OCI-LY3 (cell line): ENCODE results near the gene PSEN1.

Source experiments
- H2AFZ ChIP-seq: fragments of 200-600, 300-600 bp; shearing (Covaris generic); 2 replicates; pipeline ENCODE4 v1.6.0; 2014; ENCODE audit warnings: antibody characterized with exemption, low read depth, low read length
- H3K27ac ChIP-seq: fragments of 200-600, 300-600 bp; sonication (generic); 2 replicates; pipeline ENCODE4 v1.5.1; 2014; ENCODE audit warnings: mild to moderate bottlenecking, low read length, moderate library complexity, mixed read lengths
- H3K27me3 ChIP-seq: fragments of 200-600, 300-600 bp; sonication (generic); 2 replicates; pipeline ENCODE4 v1.6.1; 2014; ENCODE audit warnings: low read depth, low read length, mixed read lengths
- H3K36me3 ChIP-seq: fragments of 200-600, 300-600 bp; sonication (generic); replicated peaks from 2 replicates; pipeline ENCODE3; 2014; ENCODE audit warnings: low read depth, low read length, mixed read lengths
- H3K4me1 ChIP-seq: fragments of 300-600, 200-600 bp; sonication (generic); 2 replicates; pipeline ENCODE4 v1.6.1; 2014; ENCODE audit warnings: low read length, mixed read lengths
- H3K4me2 ChIP-seq: fragments of 200-600, 300-600 bp; sonication (generic); 2 replicates; pipeline ENCODE4 v1.6.1; 2014; ENCODE audit warnings: low read length, mixed read lengths
- H3K4me3 ChIP-seq: fragments of 300-600, 200-600 bp; sonication (generic); 2 replicates; pipeline ENCODE4 v1.5.1; 2014; ENCODE audit warnings: antibody characterized with exemption, mild to moderate bottlenecking, low read length, moderate library complexity
- H3K79me2 ChIP-seq: fragments of 300-600, 200-600 bp; shearing (Covaris generic); 2 replicates; pipeline ENCODE4 v1.6.1; 2014; ENCODE audit warnings: mild to moderate bottlenecking, low read length, mixed read lengths
- H3K9ac ChIP-seq: fragments of 300-600, 200-600 bp; shearing (Covaris generic); 2 replicates; pipeline ENCODE4 v1.6.0; 2014; ENCODE audit warnings: mild to moderate bottlenecking, low read length, moderate library complexity
- H3K9me3 ChIP-seq: fragments of 200-600, 300-600 bp; shearing (Covaris generic); 2 replicates; pipeline ENCODE4 v1.6.1; 2014; ENCODE audit warnings: low read length, mixed read lengths; ENCODE audit not compliant: insufficient read depth
- H4K20me1 ChIP-seq: fragments of 200-600, 300-600 bp; sonication (generic); 2 replicates; pipeline ENCODE4 v1.6.1; 2016; ENCODE audit warnings: low read length, mixed read lengths; ENCODE audit not compliant: insufficient read depth
- CTCF ChIP-seq: fragments of 200-600, 300-600 bp; sonication (generic); IDR thresholded peaks from 2 replicates; pipeline ENCODE4 v1.5.1; 2014; ENCODE audit warnings: antibody characterized with exemption, low read length, low read depth
- EZH2phosphoT487 ChIP-seq: fragments of 200-600 bp; shearing (Covaris generic); IDR thresholded peaks from 2 replicates; pipeline ENCODE4 v1.6.1; 2018; ENCODE audit warnings: antibody characterized with exemption, mixed run types, low read depth

PSEN1 gene

DNA sequence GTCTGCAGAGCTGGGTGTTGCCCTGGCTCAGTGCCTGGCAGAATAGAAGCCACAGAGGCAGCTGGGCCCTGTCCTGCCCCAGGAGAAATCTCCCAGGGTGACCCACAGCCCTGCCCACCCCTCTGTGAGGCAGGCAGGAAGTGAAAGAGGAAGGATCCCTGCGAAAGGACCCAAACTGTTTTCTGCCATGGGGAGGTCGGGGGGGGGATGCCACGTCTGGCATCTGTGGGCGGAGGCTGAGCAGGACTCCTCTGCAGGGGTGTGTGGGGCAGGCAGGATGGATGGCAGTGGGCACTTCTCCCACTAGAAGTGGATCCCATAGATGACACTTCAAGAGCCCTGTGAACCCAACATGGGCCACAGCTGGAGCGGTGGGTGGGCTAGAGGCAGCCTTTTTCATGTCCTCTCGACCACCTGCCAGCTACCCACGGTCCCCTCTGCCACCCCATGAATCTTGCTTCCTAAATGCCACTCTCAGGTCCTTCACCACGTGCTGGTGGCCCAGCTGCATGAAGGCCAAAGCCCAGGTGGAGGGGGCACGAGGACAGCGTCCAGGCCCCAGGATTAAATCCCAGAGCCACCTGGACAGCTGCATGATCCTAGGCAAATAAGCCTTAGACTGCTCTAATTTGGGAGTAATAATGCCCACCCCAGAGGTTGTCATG lies 104.6 kb downstream of the PSEN1 start:
- no peaks in the 10 kb centered on the region for H4K20me1 ChIP-seq
- H3K79me2 ChIP-seq = no peaks in the 10 kb centered on the region
- peaks cover 41% of the 10 kb centered on the region for H3K4me1 ChIP-seq
- no peak overlapping the region for H3K9ac ChIP-seq
- H3K27me3 ChIP-seq = peaks cover 46% of the 10 kb centered on the region
- H3K9me3 ChIP-seq = no peaks in the 10 kb centered on the region
- H2AFZ ChIP-seq = no peak overlapping the region
- no peak overlapping the region for H3K27ac ChIP-seq
- TF ChIP-seq EZH2phosphoT487 (no peak), CTCF (no peak)
- H3K36me3 ChIP-seq = no peaks in the 10 kb centered on the region
- H3K4me3 ChIP-seq = no peak overlapping the region
- peak overlapping the region; percentile 7; the same call in 1 of the 2 replicates for H3K4me2 ChIP-seq

GRCh38 chr14:73241481-73242165 lies 105.3 kb downstream of the PSEN1 start:
- Histone ChIP-seq H3K27me3 (peaks cover 41% of the 10 kb centered on the region), H3K36me3 (no peaks in the 10 kb centered on the region), H3K4me2 (no peak overlapping the region), H3K9ac (no peak overlapping the region), H3K4me1 (peaks cover 38% of the 10 kb centered on the region), H4K20me1 (no peaks in the 10 kb centered on the region), H3K9me3 (no peaks in the 10 kb centered on the region), H2AFZ (no peak overlapping the region), H3K27ac (no peak overlapping the region), H3K4me3 (no peak overlapping the region), H3K79me2 (no peaks in the 10 kb centered on the region)
- TF ChIP-seq CTCF = no peak
- no peak for TF ChIP-seq EZH2phosphoT487

DNA sequence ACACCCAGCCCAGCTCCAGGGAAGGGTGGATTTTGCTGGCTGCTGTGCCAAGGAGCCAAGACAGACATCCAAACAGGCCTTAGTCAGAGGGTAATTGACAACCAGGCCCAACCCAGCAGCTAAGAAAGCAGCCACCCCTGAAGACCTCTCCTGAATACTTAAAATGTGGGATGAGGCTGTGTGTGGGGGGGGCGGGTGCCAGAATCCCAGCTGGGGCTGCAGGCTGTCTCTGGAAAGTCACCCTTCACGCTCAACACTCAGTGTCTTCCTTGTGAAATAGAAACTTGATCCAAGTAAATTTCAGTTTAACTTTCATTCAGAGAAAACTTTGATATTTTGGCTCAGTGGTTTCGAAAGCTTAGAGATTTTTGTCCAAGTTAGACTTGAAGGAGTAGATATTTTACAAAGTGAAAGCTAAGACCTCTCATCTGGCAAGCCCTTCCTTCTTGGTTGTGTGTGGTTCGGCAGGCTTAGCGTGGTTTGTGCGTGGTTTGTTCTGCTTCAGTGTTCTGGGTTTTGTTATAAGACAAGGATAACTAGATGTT lies 106.1 kb downstream of the PSEN1 start:
- H3K4me3 ChIP-seq = peak overlapping the region; percentile 43
- no peak overlapping the region for H3K9ac ChIP-seq
- peak overlapping the region; percentile 48 for H2AFZ ChIP-seq
- H3K27me3 ChIP-seq = peaks cover 36% of the 10 kb centered on the region
- H4K20me1 ChIP-seq = no peaks in the 10 kb centered on the region
- H3K36me3 ChIP-seq = no peaks in the 10 kb centered on the region
- no peaks in the 10 kb centered on the region for H3K79me2 ChIP-seq
- TF ChIP-seq CTCF = no peak
- no peak for TF ChIP-seq EZH2phosphoT487
- peaks cover 46% of the 10 kb centered on the region for H3K4me1 ChIP-seq
- H3K27ac ChIP-seq = no peak overlapping the region
- no peaks in the 10 kb centered on the region for H3K9me3 ChIP-seq
- peak overlapping the region; percentile 62 for H3K4me2 ChIP-seq

DNA sequence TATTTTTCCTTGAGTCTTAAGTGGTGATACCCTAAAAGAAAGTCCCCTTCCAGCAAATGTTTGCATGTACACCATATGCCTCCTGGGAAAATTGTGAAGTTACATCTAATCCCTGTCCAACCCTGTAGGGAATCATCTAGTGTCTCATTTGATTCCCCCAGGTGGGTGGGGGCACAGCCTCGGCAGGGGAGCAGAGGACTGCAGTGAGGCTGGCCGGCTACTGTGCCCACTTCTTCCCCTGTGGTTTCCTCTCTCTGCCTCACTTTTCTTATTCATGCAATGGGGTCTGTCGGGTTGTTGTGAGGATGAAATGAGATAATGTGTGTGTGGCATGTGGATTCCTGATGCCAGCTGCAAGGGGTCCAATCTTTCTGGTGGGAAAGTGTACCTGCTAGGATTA lies 107.0 kb downstream of the PSEN1 start:
- Histone ChIP-seq H2AFZ (no peak overlapping the region), H3K36me3 (no peaks in the 10 kb centered on the region), H3K4me3 (peak overlapping the region; percentile 43; the same call in 1 of the 2 replicates), H3K9ac (no peak overlapping the region), H3K4me1 (peaks cover 52% of the 10 kb centered on the region), H3K4me2 (peak overlapping the region; percentile 62), H3K9me3 (no peaks in the 10 kb centered on the region), H3K27me3 (peaks cover 32% of the 10 kb centered on the region), H4K20me1 (no peaks in the 10 kb centered on the region), H3K27ac (no peak overlapping the region), H3K79me2 (no peaks in the 10 kb centered on the region)
- TF ChIP-seq EZH2phosphoT487 (no peak), CTCF (no peak)
